Measurements from ENCODE around the gene AQP6.

DNA sequence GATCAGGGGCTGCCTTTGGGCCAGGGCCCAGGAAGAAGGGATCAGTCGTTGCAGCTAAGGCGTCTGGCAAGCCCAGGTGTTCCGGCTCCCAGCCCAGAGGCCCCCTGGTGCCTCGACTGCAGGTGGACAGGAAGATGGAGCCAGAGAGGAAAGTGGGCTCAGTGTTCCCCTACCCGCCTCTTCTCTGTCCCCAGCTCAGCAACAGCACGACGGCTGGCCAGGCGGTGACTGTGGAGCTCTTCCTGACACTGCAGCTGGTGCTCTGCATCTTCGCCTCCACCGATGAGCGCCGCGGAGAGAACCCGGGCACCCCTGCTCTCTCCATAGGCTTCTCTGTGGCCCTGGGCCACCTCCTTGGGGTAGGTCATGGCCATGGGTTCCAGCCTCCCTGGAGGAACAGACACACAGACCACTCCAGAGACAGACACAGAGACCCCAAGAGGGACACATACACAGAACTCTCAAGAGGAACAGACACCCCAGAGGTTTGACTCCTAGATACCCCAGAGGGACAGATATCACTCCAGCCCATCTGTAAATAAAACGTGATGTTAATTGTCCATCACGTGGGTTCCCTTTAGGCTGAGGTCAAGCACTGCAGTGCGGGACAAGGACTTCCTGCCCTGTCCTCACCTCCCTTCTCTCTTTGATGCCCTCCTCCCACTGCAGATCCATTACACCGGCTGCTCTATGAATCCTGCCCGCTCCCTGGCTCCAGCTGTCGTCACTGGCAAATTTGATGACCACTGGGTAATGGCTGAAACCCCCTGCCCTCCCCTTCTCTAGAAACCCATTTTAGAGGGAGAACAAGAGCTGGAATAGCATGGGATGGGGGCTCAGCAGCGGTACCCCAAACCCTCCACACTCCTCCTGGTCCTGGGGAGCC, 18.5 kb upstream of the AQP6 start:
- TF ChIP-seq GATA3 (IDR thresholded peaks at IDR 0.05; ENCODE audit: low read depth, low read length) (no peak), GATA2 (IDR thresholded peaks at IDR 0.05; ENCODE audit: low read depth, low read length) (no peak)

Measured in SH-SY5Y (cell line).